ENCODE results near the gene NHSL1.
A peak's percentile ranks its signal among the peaks of the same experiment; 100 is the strongest.

The NHSL1 gene

DNA sequence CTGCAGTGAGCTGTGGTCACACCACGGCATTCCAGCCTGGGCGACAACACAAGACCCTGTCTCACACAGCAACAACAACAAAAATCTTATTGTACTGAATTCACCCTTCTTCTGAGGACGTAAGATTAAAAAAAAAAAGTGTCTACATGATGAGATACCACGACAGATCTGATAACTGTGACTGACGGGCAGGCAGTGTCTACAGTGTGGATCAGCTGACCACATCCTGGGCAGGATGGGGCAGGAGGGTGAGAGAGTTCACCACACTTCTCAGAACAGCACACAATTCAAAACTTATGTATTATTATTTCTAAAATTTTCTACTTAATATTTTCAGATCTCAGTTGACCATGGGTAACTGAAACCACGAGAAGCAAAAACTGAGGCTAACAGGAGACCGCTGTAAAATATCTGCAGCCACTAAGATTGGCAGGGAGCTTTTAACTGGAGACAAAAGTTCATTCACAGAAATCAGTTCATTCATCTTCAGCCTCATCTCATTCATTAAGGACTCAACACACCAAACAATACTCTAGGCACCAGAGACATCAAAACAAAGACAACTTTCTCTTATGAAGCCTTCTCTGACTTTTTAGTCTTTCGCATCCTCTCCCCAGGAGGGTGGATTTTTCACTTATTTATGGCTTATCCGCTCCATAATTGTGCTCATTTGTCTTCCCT is 15.7 kb upstream of the NHSL1 start:
- DNase-seq (ENCODE audit: extremely low read depth, insufficient read length) = no peak
- no peak overlapping the region for H3K4me3 ChIP-seq (replicated peaks; ENCODE audit: low read depth, low read length)
- TF ChIP-seq, protein P1, sequence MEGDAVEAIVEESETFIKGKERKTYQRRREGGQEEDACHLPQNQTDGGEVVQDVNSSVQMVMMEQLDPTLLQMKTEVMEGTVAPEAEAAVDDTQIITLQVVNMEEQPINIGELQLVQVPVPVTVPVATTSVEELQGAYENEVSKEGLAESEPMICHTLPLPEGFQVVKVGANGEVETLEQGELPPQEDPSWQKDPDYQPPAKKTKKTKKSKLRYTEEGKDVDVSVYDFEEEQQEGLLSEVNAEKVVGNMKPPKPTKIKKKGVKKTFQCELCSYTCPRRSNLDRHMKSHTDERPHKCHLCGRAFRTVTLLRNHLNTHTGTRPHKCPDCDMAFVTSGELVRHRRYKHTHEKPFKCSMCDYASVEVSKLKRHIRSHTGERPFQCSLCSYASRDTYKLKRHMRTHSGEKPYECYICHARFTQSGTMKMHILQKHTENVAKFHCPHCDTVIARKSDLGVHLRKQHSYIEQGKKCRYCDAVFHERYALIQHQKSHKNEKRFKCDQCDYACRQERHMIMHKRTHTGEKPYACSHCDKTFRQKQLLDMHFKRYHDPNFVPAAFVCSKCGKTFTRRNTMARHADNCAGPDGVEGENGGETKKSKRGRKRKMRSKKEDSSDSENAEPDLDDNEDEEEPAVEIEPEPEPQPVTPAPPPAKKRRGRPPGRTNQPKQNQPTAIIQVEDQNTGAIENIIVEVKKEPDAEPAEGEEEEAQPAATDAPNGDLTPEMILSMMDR (IDR thresholded peaks at IDR 0.05; ENCODE audit: insufficient read depth, low read length, poor library complexity, severe bottlenecking) = no peak
- no peaks in the 10 kb centered on the region for H3K36me3 ChIP-seq (ENCODE audit: control insufficient read depth, insufficient read depth, low read length)
- H3K27me3 ChIP-seq (replicated peaks; ENCODE audit: control insufficient read depth, insufficient read depth, low read length) = no peaks in the 10 kb centered on the region; the same call in 1 of the 2 replicates

DNA sequence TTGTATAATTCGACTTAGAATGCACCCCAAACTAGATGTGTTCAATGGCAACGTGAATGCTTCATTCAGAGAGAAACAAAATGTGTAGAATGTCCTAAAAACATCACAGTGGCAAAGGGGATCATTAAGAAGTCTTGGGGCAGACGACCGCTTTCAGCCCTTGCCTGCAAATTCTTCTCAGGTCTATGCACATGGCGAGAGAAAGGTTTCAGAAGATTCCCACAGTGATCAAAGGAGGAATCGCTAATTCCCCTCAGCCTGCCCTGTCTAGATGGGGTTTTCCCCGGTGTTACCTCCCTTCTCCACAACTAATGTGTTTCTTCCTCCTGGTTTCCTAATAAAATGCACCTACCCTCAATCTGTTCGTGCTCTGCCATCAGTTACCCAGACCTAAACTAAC is 13.3 kb upstream of the NHSL1 start:
- no peak for DNase-seq (ENCODE audit: extremely low read depth, insufficient read length)

DNA sequence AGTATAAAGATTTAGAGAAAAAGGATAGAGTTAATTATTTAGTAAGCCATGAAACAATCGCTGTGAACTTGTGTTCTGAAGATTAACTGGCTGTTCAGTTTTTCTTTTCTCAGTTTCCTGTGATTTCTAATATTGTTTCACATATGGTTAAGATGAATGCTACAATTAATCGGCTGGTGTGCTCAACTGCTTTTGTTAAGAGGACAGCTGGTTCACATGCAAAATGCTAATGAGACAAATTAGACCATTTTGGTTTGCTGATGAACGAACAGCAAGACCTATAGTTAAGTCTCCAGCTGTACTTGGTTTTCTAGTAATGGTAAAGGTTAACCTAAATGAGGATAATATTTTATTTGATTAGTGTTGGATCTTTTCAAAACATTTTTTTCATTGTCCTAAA is 10.8 kb upstream of the NHSL1 start:
- Histone ChIP-seq H3K4me3 (replicated peaks; ENCODE audit: low read depth, low read length) (no peak overlapping the region), H3K27me3 (replicated peaks; ENCODE audit: control insufficient read depth, insufficient read depth, low read length) (no peaks in the 10 kb centered on the region; the same call in 1 of the 2 replicates), H3K36me3 (ENCODE audit: control insufficient read depth, insufficient read depth, low read length) (no peaks in the 10 kb centered on the region)
- TF ChIP-seq, protein P1 (IDR thresholded peaks at IDR 0.05; ENCODE audit: insufficient read depth, low read length, poor library complexity, severe bottlenecking) = no peak
- no peak for DNase-seq (ENCODE audit: extremely low read depth, insufficient read length)

More for the DNA sequence above, 13.3 kb upstream of the NHSL1 start:
- Histone ChIP-seq H3K36me3 (ENCODE audit: control insufficient read depth, insufficient read depth, low read length) (no peaks in the 10 kb centered on the region), H3K4me3 (replicated peaks; ENCODE audit: low read depth, low read length) (no peak overlapping the region), H3K27me3 (replicated peaks; ENCODE audit: control insufficient read depth, insufficient read depth, low read length) (no peaks in the 10 kb centered on the region; the same call in 1 of the 2 replicates)
- TF ChIP-seq, protein P1 (IDR thresholded peaks at IDR 0.05; ENCODE audit: insufficient read depth, low read length, poor library complexity, severe bottlenecking) = no peak

DNA sequence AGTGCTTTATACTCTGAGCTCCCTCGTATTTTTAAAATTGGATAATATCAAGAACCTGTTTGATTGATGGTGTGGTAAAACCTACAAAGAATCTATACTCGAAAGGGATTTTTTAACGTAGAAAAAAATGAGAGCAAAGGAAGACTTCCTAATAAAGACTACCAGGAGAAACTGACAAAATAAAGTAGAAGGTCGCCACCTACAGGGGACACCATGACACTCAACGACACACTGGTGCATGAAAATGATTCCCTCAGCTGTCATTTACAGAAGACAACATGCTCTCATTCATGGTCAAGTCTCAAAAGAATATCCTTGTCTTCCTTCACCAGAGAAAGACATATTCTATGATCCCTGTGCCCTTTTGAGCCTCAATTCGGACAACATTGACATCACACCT is 10.1 kb upstream of the NHSL1 start:
- H3K27me3 ChIP-seq (replicated peaks; ENCODE audit: control insufficient read depth, insufficient read depth, low read length) = no peaks in the 10 kb centered on the region; the same call in 1 of the 2 replicates
- no peak for DNase-seq (ENCODE audit: extremely low read depth, insufficient read length)
- no peaks in the 10 kb centered on the region for H3K36me3 ChIP-seq (ENCODE audit: control insufficient read depth, insufficient read depth, low read length)
- H3K4me3 ChIP-seq (replicated peaks; ENCODE audit: low read depth, low read length) = no peak overlapping the region
- TF ChIP-seq, protein P1 (IDR thresholded peaks at IDR 0.05; ENCODE audit: insufficient read depth, low read length, poor library complexity, severe bottlenecking) = peak; percentile 42

DNA sequence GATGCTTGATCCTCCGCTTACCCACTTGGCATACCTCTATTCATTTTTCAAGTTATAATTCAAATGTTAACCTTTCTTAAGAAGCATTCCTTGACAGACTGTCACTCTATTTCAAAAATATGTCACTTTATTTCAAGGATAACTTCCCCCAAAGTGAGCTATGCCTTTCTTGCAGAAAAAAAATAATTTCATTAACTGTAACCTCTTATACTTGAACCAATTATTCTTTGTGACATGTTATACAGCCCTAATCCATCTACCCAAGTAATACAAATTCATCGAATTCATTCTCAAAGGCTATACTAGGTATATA is 9.3 kb upstream of the NHSL1 start:
- Histone ChIP-seq H3K36me3 (ENCODE audit: control insufficient read depth, insufficient read depth, low read length) (no peaks in the 10 kb centered on the region), H3K27me3 (replicated peaks; ENCODE audit: control insufficient read depth, insufficient read depth, low read length) (no peaks in the 10 kb centered on the region; the same call in 1 of the 2 replicates), H3K4me3 (replicated peaks; ENCODE audit: low read depth, low read length) (no peak overlapping the region)
- TF ChIP-seq, protein P1 (IDR thresholded peaks at IDR 0.05; ENCODE audit: insufficient read depth, low read length, poor library complexity, severe bottlenecking) = no peak
- DNase-seq (ENCODE audit: extremely low read depth, insufficient read length) = no peak
